Right kidney (tissue), 1 donor: Measurements from ENCODE around the gene CPA4.
"Not testable (repeated sequence)": the region's sequence is repeated elsewhere in the genome, so short reads cannot be mapped to it uniquely, and the experiment has no call there.

Source experiments
- DNase-seq: peaks from one replicate; pipeline ENCODE4 v3.0.0-alpha.2; 2016

CPA4 gene

GRCh38 chr7:130302649-130303048 is 9.7 kb downstream of the CPA4 start:
- DNase-seq: no peak

GRCh38 chr7:130303127-130303526 is 10.2 kb downstream of the CPA4 start:
- no peak for DNase-seq

GRCh38 chr7:130303551-130303950 is 10.6 kb downstream of the CPA4 start:
- DNase-seq: no peak

- no peak for DNase-seq
Measured at GRCh38 chr7:130303982-130304381, 11.0 kb downstream of the CPA4 start.

- no peak for DNase-seq
Measured at GRCh38 chr7:130304878-130305277, 11.9 kb downstream of the CPA4 start.

GRCh38 chr7:130305433-130306042 is 12.6 kb downstream of the CPA4 start:
- no peak for DNase-seq

- DNase-seq: no peak
Measured at GRCh38 chr7:130309986-130310385, 17.0 kb downstream of the CPA4 start.

GRCh38 chr7:130314305-130314704 is 21.3 kb downstream of the CPA4 start:
- DNase-seq: no peak

- no peak for DNase-seq
Measured at GRCh38 chr7:130319541-130319940, 26.6 kb downstream of the CPA4 start.

- DNase-seq: not testable (repeated sequence)
Measured at GRCh38 chr7:130321542-130322229, 28.7 kb downstream of the CPA4 start.

GRCh38 chr7:130322615-130323014 is 29.7 kb downstream of the CPA4 start:
- no peak for DNase-seq

GRCh38 chr7:130324306-130324943 is 31.5 kb downstream of the CPA4 start:
- no peak for DNase-seq

- no peak for DNase-seq
Measured at GRCh38 chr7:130329681-130330080, 36.7 kb downstream of the CPA4 start.

GRCh38 chr7:130332259-130333053 is 39.5 kb downstream of the CPA4 start:
- DNase-seq: no peak

- DNase-seq: no peak
Measured at GRCh38 chr7:130333832-130334231, 40.9 kb downstream of the CPA4 start.

GRCh38 chr7:130334274-130334673 is 41.3 kb downstream of the CPA4 start:
- DNase-seq: no peak

- no peak for DNase-seq
Measured at GRCh38 chr7:130337410-130337971, 44.5 kb downstream of the CPA4 start.

GRCh38 chr7:130338233-130338632 is 45.3 kb downstream of the CPA4 start:
- no peak for DNase-seq

- DNase-seq: no peak
Measured at GRCh38 chr7:130341882-130342281, 48.9 kb downstream of the CPA4 start.

GRCh38 chr7:130342701-130343380 is 49.9 kb downstream of the CPA4 start:
- no peak for DNase-seq

- no peak for DNase-seq
Measured at GRCh38 chr7:130344271-130344866, 51.4 kb downstream of the CPA4 start, which contains the start of gene CPA5. Gene CPA5, plus strand, starts transcription at chr7:130344816. Its CDS starts 1,670 bp downstream, at chr7:130346486.
